ENCODE data around the gene MEOX2.

The MEOX2 gene

GRCh38 chr7:15580604-15581351, 105.7 kb downstream of the MEOX2 start:
- TF ChIP-seq, protein P1, sequence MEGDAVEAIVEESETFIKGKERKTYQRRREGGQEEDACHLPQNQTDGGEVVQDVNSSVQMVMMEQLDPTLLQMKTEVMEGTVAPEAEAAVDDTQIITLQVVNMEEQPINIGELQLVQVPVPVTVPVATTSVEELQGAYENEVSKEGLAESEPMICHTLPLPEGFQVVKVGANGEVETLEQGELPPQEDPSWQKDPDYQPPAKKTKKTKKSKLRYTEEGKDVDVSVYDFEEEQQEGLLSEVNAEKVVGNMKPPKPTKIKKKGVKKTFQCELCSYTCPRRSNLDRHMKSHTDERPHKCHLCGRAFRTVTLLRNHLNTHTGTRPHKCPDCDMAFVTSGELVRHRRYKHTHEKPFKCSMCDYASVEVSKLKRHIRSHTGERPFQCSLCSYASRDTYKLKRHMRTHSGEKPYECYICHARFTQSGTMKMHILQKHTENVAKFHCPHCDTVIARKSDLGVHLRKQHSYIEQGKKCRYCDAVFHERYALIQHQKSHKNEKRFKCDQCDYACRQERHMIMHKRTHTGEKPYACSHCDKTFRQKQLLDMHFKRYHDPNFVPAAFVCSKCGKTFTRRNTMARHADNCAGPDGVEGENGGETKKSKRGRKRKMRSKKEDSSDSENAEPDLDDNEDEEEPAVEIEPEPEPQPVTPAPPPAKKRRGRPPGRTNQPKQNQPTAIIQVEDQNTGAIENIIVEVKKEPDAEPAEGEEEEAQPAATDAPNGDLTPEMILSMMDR (IDR thresholded peaks at IDR 0.05), result no peak

GRCh38 chr7:15577600-15577999, 108.9 kb downstream of the MEOX2 start:
- TF ChIP-seq, protein P1 (IDR thresholded peaks at IDR 0.05), result no peak

- TF ChIP-seq, protein P1 (IDR thresholded peaks at IDR 0.05), result no peak
These were observed 115.1 kb downstream of the MEOX2 start for GRCh38 chr7:15571301-15571878.

DNA sequence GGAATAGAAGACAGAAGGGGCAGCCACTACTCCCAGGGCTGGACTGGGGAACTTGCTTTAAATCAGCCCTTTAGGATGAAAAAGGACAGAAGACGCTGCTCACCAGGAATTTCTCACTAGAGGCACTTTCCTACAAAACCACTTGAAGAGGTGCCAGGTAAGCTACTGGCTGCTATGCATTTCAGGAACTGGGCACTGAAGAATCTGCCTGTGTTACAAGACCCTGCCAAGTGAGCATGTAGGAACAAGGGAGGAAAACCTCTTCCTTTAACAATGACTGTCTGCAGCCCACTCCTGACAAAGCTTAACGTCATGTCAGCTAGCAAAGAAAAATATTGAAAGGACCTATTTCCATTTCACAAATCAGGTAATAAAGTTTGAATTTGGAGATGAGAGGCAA, 118.8 kb downstream of the MEOX2 start:
- TF ChIP-seq, protein P1 (IDR thresholded peaks at IDR 0.05), result no peak

DNA sequence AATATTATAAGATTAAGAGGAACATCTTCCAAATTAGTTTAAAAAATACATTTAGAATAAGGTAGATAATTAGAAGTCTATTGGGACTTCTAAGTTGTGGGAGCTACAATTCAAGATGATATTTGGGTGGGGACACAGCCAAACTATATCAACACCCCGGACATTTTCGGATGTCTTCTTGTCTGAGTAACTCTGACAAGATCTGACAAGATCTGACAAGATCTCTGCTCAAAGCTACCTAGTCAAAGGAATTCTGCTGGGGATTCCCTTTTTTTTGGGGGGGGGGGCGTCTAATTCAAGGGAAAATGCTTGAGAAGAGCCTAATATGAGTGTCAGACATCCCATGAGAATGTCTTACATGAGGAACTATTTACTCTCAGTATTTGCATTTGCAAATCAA, 119.4 kb downstream of the MEOX2 start:
- TF ChIP-seq, protein P1 (IDR thresholded peaks at IDR 0.05), result no peak

DNA sequence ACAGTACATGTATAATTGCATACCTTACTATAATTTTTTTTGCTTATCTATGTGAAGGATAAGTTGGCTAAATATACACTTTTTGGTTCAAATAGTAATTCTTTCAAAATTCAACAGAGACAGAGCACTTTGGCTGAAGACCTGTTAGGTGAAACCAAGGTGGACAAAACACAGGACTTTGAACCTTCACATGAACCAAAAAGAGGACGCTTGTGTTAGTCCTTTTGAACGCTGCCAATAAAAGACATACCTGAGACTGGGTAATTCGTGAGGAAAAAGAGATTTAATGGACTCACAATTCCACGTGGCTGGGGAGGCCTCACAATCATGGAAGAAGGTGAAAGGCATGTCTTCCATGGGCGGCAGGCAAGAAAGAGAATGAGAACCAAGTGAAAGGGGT, 120.0 kb downstream of the MEOX2 start:
- TF ChIP-seq, protein P1 (IDR thresholded peaks at IDR 0.05), result no peak

DNA sequence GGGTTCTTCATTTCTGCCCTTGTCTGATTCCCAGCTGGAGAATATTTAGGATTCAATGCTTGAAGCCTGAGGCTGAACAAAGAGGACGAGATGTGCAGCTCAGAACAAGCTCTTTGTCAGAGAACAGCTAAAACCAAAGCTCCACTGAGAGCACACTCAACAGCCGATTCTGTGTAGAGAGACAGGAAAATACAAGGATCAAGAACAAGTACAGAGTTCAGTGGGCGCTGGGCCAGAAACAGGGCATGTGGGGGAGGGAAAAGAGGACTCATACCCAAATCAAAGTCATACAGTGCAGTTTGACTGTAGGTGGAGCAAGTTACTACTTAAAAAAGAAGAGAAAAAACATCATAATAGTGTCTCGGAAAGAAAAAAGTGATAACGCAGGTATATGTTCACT, 124.6 kb downstream of the MEOX2 start, which contains the start of gene AGMO:
TSS of gene AGMO (minus strand) at position 181 of the 400 bp plus-strand sequence.
- TF ChIP-seq, protein P1 (IDR thresholded peaks at IDR 0.05), result no peak

All from LNCAP (cell line).